ENCODE data around the gene OSBPL10.
"Not testable (repeated sequence)": the region's sequence is repeated elsewhere in the genome, so short reads cannot be mapped to it uniquely, and the experiment has no call there.

The OSBPL10 gene

DNA sequence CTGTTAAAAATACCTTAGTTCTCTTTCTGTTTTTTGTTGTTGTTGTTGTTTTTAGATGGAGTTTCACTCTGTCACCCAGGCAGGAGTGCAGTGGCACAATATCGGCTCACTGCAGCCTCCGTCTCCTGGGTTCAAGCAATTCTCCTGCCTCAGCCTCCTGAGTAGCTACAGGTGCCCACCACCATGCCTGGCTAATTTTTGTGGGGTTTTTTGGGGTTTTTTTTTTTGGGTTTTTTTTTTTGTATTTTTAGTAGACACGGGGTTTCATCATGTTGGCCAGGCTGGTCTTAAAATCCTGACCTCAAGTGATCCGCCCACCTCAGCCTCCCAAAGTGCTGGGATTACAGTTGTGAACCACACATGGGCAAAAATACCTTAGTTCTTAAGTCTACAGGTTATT lies 120.4 kb downstream of the OSBPL10 start:
- in situ Hi-C loops (cut with HindIII; ENCODE audit: low sequenced_read_pairs) = not testable (repeated sequence)

DNA sequence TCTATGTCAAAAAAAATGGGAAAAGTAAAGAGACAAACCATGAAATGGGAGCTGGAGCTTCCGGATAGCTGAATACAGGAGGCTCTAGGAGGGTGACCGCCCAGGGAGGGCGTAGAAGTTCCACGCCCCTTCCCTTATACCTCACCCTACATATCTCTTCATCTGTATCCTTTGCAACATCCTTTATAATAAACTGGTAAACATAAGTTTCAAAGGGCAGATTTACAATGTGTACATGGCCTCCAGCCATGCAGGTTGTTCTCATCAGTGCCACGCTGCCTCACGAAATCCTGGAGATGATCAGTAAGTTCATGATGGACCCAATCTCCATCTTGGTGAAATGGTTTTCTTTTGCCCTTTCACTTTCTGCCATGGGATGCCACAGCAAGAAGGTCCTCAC lies 121.8 kb downstream of the OSBPL10 start:
- in situ Hi-C loops (cut with HindIII; ENCODE audit: low sequenced_read_pairs) = no loop called here

DNA sequence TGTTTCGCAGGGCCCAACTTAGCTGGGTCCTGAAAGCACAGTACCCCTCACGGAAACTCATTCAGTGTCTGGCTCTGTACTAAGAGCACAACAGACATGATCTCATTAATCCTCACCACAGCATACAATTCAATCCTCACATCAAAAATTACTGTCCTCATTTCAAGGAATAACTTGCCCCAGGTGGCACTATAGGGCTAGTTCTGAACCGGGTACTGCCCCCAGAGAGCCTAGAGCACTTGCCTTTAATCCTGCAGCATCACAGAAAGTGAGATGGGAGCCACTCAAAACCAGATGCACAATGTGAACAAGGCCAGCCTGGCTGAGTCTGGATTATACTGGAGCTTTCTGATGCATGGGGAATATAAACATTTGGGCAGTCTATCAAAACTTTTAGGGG lies 122.6 kb downstream of the OSBPL10 start:
- in situ Hi-C loops (cut with HindIII; ENCODE audit: low sequenced_read_pairs) = no loop called here

DNA sequence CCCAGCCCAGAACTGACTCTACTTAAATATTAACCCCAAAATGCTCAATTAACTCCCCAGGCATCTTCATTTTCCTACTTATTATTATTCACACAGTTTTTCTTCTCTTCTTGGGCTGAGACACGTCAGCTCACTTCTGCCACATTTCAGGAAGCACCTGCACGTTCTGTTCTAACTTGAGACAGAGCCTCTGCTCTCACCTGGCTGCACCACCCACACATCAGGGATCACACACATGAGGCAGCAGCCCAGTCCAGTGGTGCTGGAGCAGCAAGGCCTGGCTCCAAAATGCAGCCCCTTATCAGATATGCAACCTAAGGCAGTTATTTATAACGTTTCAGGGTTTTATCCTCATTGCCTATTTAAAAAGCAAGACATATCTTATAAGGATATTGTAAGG lies 127.5 kb downstream of the OSBPL10 start:
- in situ Hi-C loops (cut with HindIII; ENCODE audit: low sequenced_read_pairs) = no loop called here

DNA sequence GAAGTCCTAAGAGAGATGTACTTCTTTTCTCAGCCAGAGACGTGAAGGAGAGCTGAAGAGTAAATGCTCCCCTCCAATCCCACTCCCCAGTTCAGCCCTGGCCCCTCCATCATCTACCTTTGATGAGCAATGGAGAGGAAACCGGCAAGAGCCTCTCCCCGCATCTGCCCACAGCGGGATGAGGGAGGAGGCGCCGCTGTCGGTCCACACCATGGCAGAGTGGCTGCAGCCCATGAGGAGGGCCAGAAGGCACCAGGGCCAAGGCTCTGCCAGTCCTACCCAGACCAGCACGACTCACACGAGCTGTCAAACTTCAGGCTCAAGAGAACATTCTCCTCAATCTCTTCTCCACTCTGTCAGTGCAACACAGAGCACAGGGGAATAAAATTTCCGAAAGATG lies 129.8 kb downstream of the OSBPL10 start:
- in situ Hi-C loops (cut with HindIII; ENCODE audit: low sequenced_read_pairs) = no loop called here

DNA sequence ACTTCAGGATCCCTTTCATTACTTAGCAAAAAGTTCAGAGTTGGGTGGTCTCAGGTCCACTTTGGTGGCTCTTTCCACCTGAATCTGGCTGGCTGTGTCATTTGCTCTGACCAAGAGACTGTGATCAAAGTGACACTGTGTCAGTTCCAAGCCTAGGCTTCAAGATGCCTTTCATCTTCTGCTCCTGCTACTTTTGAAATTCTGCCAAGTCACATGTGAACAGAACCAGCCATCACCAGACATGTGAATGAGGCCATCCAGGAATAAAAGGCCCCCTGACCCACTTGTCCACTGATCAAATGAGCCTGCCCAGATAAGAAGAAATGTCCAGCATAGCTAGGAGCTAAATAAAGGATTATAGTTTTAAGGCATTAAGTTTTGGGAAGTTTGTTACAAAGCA lies 132.2 kb downstream of the OSBPL10 start:
- in situ Hi-C loops (cut with HindIII; ENCODE audit: low sequenced_read_pairs) = no loop called here

DNA sequence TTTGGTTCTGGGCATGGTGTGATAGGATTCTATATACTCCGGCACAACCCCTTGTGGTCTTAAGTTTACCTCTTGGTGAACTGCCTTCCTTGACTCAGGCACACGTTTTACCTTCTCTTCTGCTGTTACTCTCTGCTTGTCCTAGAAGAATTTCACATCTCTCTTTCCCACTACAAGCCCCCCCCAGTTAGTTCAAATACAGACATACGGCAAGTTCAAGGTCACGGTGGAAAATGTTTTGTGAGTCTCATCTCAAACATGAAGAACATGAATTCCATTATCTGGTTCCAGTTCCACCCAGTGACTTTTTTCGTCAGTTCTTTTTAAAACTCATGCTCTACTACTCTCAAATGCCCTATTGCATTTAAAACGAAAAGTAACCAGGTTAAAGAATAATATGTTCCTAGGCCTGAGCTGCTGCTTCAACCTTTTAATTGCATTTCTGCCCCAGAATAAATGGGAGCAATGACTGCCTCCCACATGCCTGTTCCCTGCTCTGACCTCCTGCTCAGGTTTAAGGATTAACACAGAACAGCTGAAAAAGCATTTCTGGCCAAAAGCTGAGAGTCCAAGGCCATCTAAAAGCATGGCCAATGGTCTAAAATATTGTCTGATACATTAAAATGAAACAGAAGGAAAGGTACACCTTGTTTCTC lies 132.8 kb downstream of the OSBPL10 start:
- in situ Hi-C loops (cut with HindIII; ENCODE audit: low sequenced_read_pairs) = no loop called here

DNA sequence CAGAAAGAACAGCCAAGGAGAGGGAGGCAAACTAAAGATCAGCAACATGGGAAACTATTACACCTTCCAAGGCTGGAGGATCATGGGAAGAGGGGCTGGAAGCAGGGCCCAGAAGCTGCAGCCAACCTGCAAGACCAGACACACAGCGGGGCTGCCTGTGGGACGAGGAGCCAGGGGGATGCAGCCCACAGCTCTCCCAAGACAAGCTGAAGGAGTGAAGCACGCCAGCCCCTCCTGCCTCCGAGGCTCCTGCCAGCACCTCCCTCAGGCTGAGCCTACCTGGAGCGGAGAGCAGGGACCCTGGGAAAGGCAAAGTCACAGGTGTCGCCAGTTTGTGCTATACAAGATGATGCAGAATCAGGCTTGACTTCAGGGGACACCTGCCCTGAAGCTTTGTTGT lies 133.3 kb downstream of the OSBPL10 start:
- in situ Hi-C loops (cut with HindIII; ENCODE audit: low sequenced_read_pairs) = no loop called here

DNA sequence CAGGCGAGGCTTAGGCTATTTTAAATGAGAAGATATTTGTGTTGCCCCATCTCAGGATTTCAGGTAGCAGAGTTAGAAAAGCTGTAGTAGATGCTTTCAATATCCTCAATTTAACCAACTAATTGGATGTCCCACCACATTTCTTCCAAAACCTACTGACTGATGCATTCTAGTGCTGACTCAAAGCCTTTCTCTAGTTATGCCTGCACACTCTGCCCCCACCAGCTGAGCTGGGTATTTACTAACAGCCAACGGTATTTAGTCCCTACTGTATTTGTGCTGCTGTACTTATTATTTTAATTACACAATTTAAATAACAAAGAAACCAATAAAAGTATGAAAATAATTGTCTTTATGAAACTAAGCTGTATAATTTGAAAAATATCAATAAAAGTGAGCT lies 139.5 kb downstream of the OSBPL10 start:
- in situ Hi-C loops (cut with HindIII; ENCODE audit: low sequenced_read_pairs) = no loop called here

DNA sequence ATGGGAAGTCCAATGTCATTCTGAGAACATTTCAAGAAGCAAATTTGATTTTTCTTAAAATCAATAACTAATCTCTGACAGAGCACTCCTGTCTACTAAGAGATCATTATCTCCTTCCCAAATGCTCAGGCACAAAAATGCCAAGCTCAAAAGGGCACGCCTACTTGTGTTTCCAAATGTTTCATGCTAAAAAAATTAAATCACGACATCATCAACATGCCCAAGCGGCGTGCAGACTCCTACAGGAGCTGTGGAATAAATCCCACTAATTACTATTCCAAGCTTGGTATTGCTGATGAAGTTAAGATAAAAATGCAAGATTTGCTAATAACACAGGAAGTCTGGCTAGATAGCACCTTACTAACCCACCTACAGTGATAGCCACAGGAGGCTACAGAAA lies 140.8 kb downstream of the OSBPL10 start:
- in situ Hi-C loops (cut with HindIII; ENCODE audit: low sequenced_read_pairs) = no loop called here

DNA sequence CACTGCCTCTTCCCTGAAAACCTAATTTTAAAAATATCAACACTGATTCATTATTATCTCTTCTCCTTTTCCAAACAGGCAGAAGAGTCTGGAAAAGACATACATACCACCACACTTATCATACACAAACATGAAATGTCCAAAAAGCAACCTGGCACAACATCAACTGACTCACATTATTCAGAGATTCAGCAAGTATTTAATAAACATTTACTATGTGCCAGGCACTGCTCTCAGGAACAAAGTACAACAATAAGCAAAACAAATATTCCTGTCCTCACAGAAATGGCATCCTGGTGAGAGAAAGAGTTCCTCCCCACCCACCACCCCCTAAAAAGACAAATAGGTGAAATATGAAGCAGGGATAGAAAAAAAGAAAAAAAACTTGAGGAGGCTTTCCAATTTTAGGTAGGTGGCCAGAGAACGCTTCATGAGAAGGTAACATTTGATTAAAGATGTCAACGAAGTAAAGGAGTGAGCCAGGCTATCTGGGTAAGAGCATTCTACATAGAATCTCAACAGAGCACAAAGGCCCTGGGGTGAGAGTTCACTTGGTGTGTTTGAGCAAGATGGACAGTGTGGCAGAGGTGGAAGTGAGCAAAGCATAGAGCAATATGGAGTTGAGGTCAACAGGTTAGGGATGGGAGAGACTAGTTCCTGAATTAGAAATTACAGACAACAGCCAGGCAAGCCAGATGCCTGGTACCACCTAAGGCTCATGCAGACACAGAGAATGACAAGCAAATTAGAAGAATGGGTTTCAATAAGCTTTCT lies 141.7 kb downstream of the OSBPL10 start:
- in situ Hi-C loops (cut with HindIII; ENCODE audit: low sequenced_read_pairs) = no loop called here

DNA sequence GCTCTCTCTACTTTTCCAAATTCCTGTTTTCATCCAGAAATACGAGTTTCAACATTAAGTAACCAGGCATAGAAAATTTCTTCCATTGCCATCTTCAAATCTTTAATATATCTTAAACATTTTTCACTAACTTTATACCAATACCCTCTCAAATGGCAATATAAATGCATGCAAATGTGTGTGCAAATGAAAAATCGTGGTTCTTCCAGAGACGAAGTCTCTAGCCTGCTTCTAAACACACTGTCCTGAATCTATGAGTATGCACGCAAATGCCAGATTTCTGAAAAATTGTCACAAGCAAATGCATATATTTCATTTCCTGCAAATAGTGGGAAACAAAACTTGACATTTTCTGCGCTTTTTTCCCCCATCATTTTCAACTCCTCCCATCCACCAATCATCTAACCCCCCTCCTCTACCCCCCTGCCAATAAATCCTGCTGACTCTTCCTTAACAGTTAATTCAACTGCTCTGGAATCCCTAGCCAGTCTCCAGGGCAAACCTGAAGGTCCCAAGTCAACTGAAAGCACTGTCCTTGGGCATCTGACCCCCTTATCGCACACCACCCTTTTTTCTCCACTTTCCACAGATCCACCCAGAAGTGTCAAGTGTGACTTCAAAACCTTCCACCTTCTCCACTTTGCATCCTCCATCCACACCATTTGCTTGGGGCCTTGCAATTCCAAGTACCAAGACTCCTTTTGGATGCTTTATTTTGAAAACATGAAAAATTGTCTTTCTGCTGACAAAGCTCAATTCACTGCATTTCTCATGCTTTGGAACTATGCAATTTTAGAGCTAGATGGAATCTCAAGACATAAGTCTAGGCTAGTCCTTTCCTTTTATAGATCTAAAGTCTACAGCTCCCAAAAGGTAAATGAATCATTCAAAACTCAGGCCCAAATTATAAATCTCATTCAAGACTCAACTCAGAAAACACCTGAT lies 144.7 kb downstream of the OSBPL10 start:
- in situ Hi-C loops (cut with HindIII; ENCODE audit: low sequenced_read_pairs) = no loop called here

DNA sequence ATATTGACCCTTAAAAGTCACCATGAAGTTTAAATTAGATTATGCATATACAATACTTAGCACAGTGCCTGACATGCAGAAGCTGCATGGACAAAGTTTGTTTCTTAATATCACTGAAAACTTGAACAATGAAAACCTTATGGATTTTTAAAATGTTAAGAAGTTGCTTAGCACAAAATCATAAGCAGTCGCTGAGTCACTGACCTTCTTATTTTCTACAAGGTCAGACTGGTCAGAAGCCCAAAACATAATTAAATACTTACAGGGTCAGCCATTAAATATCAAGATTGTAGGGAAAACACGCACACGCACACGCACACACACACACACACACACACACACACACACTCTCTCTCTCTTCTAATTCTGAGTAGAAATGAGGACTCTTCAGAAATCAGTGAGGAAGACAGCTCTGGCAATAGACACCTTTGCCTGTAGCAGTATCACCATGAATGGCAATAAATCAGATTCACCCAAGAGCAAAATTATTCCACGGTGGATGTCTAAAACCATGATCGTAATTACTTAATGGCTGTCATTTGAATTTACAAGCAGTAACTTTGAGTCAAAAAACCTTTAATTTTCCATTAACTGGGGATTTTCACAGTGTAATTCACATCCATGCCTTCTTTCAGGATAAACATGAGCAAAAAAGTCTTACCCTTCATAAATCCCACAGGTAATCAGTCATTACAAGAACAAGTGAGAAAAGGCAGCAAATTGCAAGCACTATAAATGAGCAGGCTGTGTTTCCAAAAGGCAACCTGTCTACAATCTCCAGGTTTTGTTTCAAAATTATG lies 147.5 kb downstream of the OSBPL10 start:
- in situ Hi-C loops (cut with HindIII; ENCODE audit: low sequenced_read_pairs) = no loop called here

DNA sequence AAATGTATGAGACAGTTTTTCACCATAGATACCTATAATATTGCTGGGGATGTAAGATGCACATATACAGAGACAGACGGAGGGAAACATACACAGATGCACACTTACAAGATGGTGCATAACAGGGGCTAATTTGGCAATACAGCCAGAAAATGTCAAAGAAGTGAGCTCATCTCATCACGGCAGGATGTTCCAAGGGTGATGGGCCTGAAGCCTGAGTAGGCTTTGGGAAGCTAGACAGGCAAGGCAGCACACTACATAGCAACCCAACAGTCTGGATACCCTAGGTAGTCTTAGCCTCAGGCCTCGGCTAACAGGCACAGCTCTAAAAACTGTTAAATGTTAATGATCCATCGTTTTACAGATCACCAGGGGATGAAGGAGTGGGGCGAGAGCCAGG lies 148.5 kb downstream of the OSBPL10 start:
- in situ Hi-C loops (cut with HindIII; ENCODE audit: low sequenced_read_pairs) = no loop called here

DNA sequence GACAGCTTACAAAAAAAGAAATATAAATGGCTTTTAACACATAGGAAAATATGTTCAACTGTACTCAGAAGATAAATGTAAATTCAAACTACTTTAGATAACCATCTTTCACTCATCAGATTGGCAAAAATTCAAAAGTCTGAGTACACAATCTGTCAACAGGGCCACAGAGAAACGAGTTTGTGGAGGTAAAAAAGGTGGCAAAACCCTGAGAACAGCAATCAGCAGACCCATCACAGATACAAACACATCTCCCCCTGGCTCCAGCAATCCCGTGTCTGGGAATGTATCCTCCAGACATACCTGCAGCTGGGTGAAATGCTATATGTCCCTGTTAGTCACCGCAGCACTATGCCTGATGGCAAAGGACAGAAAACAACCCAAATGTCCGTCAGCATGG lies 149.5 kb downstream of the OSBPL10 start:
- in situ Hi-C loops (cut with HindIII; ENCODE audit: low sequenced_read_pairs) = no loop called here

DNA sequence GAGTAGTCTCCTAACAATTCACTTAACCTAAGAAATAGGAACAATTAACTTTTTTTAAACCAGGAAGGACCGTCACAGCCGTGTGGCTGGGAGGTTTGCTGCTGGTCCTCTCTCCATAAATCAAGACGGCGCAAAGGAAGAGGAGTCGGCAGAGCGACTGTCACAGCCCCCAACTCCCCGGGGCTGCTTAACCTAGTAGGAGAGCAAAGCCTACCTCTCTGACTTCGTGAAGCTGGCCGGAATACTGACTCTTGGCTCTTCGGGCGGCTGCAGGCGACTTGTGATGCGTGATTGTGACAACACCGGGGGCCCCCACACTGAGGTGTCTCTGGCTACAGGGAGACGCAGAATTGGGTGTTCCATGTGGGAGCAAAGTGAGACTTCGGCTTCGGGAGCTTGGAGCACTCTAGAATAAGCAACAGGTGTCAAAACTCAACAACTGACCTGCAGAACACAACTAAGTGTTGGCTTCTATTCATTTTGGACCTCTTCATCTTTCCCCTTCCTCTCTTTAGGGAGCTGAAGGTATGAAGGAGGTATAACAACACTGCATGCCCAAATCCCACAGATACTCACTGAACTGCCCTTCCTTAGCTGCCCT lies 151.1 kb downstream of the OSBPL10 start:
- in situ Hi-C loops (cut with HindIII; ENCODE audit: low sequenced_read_pairs) = no loop called here

DNA sequence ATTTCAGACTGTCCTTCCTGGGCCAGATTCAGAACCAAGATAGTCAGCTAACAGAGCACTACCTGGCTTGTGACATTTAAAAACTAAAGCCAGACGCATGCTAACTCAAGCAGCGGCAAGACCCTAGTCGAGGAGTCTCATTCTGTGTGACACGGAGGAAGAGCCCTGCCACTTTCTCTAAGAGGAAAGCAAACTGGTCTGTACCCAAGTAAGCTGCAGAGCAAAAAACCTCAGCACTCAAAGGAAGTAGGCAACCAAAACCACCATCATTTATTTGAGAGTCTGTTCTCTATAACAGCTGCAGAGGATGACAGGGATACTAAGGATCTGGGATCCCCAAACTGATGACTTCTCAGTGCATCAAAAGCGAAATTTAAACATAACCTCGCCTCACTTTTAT lies 152.1 kb downstream of the OSBPL10 start:
- in situ Hi-C loops (cut with HindIII; ENCODE audit: low sequenced_read_pairs) = no loop called here

DNA sequence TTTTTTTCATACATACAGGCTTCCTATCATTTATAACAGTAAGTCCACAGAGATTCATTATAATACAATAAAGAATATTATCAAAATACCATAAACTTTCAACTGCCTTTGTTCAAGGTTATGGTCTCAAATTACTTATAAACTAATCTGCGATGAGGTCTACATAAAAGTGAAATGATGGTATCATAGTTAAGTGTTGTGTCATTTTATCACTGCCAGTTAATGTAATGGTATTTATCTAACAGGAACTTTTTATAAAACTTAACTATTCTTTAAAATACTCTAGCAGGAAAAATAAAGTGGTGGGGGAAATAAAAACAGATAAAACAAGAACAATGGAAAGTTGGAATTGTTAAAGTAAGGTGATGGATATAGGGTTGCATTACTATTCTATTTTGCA lies 153.1 kb downstream of the OSBPL10 start:
- in situ Hi-C loops (cut with HindIII; ENCODE audit: low sequenced_read_pairs) = no loop called here

DNA sequence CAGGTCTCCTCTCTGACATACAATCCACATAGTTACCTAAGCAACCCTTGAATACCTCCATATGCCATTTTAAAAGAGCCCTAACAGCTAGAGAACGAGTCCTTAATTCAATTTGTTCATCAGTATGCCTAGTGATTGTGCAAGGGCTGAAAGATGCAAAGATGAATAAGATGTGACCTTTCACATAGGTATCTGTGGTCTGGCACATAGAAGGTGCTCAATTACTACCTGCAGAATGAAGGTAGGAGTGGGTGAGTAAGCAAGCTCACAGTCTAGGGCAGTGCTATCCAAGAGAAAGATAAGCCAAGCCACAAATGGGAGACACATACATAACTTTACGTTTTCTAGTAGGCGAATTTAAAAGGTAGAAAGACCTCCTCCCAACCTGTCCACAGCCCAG lies 157.9 kb downstream of the OSBPL10 start:
- in situ Hi-C loops (cut with HindIII; ENCODE audit: low sequenced_read_pairs) = no loop called here

DNA sequence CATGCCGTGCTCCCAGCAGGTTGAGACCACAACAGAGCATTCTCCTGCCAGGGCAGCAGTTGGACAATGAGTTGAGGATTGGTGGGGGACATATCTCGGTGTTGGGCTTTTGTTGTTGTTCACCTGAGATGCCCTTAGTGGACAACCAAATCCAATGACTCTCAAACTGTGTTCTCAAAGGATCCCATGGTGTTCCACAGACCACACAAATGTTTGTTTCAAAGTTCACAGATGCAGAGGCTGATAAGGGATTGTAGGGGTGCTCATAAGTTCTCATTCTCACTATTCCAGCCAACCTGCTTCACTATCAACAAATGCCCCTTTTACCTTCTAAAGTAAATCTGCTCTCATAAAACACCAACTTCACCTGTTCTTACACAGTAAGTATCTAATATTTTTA lies 159.9 kb downstream of the OSBPL10 start:
- in situ Hi-C loops (cut with HindIII; ENCODE audit: low sequenced_read_pairs) = no loop called here
